Measurements from ENCODE around the gene DGKI. TPM values are rescaled to one million over a fixed set of nuclear protein-coding genes. Genes with fewer than 3 reads are reported as not detected.

DGKI gene
- total RNA-seq, 1 experiment from 2014 or later = 0.79 TPM

DNA sequence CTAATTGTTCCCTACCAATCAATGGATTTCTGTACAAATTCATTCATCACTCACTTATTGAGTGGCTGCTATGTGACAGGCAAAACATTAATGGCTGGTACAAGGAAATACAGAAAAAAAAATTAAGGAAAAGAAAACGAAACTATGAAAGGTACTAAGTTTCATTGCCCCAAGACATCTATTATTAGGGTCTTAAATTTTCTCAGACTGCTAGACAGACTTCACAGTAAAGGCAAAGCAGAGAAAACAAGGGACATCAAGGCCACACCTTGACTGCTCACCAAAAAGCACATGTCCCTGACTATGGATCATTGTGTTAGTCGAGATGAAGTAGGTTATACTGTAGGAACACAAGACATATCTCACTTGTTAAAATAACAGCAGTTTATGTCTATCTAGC lies 36.5 kb downstream of the DGKI start:
- Mint-ChIP-seq H3K36me3 (no peaks in the 10 kb centered on the region), H3K9me3 (no peaks in the 10 kb centered on the region), H3K27me3 (ENCODE audit: low read depth) (no peaks in the 10 kb centered on the region), H3K27ac (no peak overlapping the region), H3K4me3 (no peak overlapping the region), H3K4me1 (peaks cover 10% of the 10 kb centered on the region)
- POLR2A ChIA-PET = no interaction called here
- DNase-seq (ENCODE audit: low spot score) (no peak), ATAC-seq (no peak)
- CTCF ChIA-PET = interaction anchor here (1.6 kb wide), 1 partner anchor 154 kb away, joined by 4 read pairs; no protein-coding TSS in a partner anchor
- TF ChIP-seq ZNF121 (CRISPR knock-in tag; IDR thresholded peaks at IDR 0.05) = no peak
- no peak for TF ChIP-seq ZMAT4 (CRISPR knock-in tag; IDR thresholded peaks at IDR 0.05)
- no peak for TF ChIP-seq NR1H2 (CRISPR knock-in tag; IDR thresholded peaks at IDR 0.05)
- TF ChIP-seq ZNF317 (CRISPR knock-in tag; IDR thresholded peaks at IDR 0.05; ENCODE audit: borderline replicate concordance, low read depth) = no peak
- TF ChIP-seq GRHL2 (CRISPR knock-in tag; IDR thresholded peaks at IDR 0.05; ENCODE audit: insufficient replicate concordance, severe bottlenecking) = no peak
- TF ChIP-seq ZNF281 (CRISPR knock-in tag; IDR thresholded peaks at IDR 0.05) = no peak
- TF ChIP-seq ZNF263 (CRISPR knock-in tag; IDR thresholded peaks at IDR 0.05; ENCODE audit: low read depth) = no peak
- TF ChIP-seq GABPB1 (CRISPR knock-in tag; IDR thresholded peaks at IDR 0.05) = no peak
- TF ChIP-seq, protein P1, sequence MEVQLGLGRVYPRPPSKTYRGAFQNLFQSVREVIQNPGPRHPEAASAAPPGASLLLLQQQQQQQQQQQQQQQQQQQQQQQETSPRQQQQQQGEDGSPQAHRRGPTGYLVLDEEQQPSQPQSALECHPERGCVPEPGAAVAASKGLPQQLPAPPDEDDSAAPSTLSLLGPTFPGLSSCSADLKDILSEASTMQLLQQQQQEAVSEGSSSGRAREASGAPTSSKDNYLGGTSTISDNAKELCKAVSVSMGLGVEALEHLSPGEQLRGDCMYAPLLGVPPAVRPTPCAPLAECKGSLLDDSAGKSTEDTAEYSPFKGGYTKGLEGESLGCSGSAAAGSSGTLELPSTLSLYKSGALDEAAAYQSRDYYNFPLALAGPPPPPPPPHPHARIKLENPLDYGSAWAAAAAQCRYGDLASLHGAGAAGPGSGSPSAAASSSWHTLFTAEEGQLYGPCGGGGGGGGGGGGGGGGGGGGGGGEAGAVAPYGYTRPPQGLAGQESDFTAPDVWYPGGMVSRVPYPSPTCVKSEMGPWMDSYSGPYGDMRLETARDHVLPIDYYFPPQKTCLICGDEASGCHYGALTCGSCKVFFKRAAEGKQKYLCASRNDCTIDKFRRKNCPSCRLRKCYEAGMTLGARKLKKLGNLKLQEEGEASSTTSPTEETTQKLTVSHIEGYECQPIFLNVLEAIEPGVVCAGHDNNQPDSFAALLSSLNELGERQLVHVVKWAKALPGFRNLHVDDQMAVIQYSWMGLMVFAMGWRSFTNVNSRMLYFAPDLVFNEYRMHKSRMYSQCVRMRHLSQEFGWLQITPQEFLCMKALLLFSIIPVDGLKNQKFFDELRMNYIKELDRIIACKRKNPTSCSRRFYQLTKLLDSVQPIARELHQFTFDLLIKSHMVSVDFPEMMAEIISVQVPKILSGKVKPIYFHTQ (CRISPR knock-in tag; IDR thresholded peaks at IDR 0.05) = no peak
- no peak for TF ChIP-seq MLX (CRISPR knock-in tag; IDR thresholded peaks at IDR 0.05)
- no peak for TF ChIP-seq CBFB (CRISPR knock-in tag; IDR thresholded peaks at IDR 0.05; ENCODE audit: low read depth)
- no peak for TF ChIP-seq TEAD4 (CRISPR knock-in tag; IDR thresholded peaks at IDR 0.05)
- no peak for TF ChIP-seq ZBTB21 (CRISPR knock-in tag; IDR thresholded peaks at IDR 0.05; ENCODE audit: borderline replicate concordance)
- TF ChIP-seq, protein P2, sequence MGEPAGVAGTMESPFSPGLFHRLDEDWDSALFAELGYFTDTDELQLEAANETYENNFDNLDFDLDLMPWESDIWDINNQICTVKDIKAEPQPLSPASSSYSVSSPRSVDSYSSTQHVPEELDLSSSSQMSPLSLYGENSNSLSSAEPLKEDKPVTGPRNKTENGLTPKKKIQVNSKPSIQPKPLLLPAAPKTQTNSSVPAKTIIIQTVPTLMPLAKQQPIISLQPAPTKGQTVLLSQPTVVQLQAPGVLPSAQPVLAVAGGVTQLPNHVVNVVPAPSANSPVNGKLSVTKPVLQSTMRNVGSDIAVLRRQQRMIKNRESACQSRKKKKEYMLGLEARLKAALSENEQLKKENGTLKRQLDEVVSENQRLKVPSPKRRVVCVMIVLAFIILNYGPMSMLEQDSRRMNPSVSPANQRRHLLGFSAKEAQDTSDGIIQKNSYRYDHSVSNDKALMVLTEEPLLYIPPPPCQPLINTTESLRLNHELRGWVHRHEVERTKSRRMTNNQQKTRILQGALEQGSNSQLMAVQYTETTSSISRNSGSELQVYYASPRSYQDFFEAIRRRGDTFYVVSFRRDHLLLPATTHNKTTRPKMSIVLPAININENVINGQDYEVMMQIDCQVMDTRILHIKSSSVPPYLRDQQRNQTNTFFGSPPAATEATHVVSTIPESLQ (CRISPR knock-in tag; IDR thresholded peaks at IDR 0.05) = no peak
- TF ChIP-seq, protein P3, sequence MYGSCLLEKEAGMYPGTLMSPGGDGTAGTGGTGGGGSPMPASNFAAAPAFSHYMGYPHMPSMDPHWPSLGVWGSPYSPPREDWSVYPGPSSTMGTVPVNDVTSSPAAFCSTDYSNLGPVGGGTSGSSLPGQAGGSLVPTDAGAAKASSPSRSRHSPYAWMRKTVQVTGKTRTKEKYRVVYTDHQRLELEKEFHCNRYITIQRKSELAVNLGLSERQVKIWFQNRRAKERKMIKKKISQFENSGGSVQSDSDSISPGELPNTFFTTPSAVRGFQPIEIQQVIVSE (CRISPR knock-in tag; IDR thresholded peaks at IDR 0.05; ENCODE audit: borderline replicate concordance) = no peak
- TF ChIP-seq RORB (CRISPR knock-in tag; IDR thresholded peaks at IDR 0.05) = no peak

DNA sequence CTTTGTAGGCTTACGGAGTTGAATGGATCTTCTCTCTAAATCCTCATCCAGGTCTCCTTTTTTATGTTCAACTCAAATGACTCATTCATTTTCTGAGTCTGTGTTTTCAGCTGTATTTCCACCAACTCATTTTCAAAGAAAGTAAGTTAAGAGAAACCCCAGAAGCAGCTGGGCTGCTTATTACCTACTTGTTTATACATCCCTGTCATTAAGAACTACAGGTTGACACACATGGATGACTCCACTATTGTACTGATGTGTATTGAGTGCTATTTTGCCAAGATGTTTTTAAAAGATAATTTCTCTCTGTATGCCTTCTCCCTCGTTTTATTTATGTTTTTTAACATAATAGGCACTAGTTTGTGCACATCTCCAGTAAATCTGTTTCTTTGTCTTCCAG lies 41.9 kb downstream of the DGKI start:
- TF ChIP-seq ZBTB21 (CRISPR knock-in tag; IDR thresholded peaks at IDR 0.05; ENCODE audit: borderline replicate concordance) = no peak
- TF ChIP-seq SMAD3 (CRISPR knock-in tag; IDR thresholded peaks at IDR 0.05; ENCODE audit: borderline replicate concordance) = no peak
- TF ChIP-seq, protein P4, sequence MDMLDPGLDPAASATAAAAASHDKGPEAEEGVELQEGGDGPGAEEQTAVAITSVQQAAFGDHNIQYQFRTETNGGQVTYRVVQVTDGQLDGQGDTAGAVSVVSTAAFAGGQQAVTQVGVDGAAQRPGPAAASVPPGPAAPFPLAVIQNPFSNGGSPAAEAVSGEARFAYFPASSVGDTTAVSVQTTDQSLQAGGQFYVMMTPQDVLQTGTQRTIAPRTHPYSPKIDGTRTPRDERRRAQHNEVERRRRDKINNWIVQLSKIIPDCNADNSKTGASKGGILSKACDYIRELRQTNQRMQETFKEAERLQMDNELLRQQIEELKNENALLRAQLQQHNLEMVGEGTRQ (CRISPR knock-in tag; IDR thresholded peaks at IDR 0.05) = no peak
- no peak for TF ChIP-seq SOX15 (CRISPR knock-in tag; IDR thresholded peaks at IDR 0.05)
- no peak for TF ChIP-seq IRF2 (CRISPR knock-in tag; IDR thresholded peaks at IDR 0.05; ENCODE audit: borderline replicate concordance, low read depth)
- TF ChIP-seq CREB1 (CRISPR knock-in tag; IDR thresholded peaks at IDR 0.05) = no peak
- Mint-ChIP-seq H3K9me3 (no peaks in the 10 kb centered on the region), H3K27me3 (ENCODE audit: low read depth) (no peaks in the 10 kb centered on the region), H3K4me1 (peaks cover 37% of the 10 kb centered on the region), H3K27ac (no peak overlapping the region), H3K4me3 (no peak overlapping the region), H3K36me3 (no peaks in the 10 kb centered on the region)
- ChIA-PET CTCF (interaction anchor here (0.7 to 1.8 kb wide), 5 partner anchors 16 to 204 kb away, joined by 3 to 4 read pairs (median 3); no protein-coding TSS in a partner anchor), POLR2A (no interaction called here)
- ATAC-seq (no peak), DNase-seq (ENCODE audit: low spot score) (no peak)
